Testis (tissue), 2 donors: Measurements from ENCODE around the gene TFAP2A.

Source experiments
- POLR2A ChIP-seq: fragments of 450-650 bp; IDR thresholded peaks from one replicate; pipeline ENCODE4 v1.6.1; 2017; ENCODE audit warnings: antibody characterized with exemption, mild to moderate bottlenecking, moderate library complexity
- TF ChIP-seq, protein P1 (sequence below), 3 experiments: fragments of 450-650 bp in 2 of 3; fragments of 200-600 bp in 1 of 3; sonication (generic) in 1 of 3; IDR thresholded peaks; one replicate each; pipeline ENCODE4 v1.5.1; 2016 to 2019; ENCODE audit warnings: antibody characterized with exemption in 3 of 3, mild to moderate bottlenecking in 2 of 3, moderate library complexity in 1 of 3

DNA sequence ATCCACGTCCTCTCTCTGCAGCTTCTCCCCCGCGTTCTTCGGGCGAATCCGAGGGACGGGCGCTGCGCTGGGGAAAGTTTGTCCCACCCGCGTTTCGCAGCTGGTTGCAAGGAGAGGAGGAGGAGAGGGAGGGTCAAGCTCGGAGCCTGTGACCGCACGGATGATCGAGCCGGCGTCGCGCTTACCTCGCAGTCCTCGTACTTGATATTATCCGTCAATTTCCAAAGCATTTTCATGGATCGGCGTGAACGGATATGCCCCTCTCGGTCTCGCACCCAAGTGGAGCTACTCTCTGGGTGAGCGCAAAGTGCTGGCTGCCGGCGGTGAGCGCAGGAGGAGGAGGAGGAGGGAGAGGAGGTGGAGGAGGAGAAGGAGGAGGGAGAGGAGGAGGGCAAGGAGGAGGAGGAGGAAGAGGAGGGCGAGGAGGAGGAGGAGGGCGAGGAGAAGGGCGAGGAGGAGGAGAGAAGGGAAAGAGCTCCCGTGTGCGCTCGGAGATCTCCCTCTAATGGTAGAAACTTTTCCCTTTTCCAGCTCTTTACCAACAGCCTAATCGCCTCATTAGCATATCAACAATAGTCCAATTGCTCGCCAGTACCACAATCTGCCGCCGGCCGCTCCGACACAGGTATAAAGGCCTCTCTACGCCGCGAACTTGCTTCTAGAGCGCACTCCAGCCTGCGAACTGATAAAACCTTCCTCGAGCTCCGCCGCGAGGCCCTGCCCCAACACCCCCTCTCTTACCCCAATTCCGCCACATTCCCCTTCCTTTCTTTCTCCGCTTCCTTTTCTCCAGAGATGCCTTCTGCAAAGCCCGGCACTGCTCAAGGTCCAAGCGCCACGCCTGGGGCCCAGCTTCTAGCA is at the start of gene TFAP2A:
- no peak for TF ChIP-seq POLR2A
- TF ChIP-seq, protein P1, sequence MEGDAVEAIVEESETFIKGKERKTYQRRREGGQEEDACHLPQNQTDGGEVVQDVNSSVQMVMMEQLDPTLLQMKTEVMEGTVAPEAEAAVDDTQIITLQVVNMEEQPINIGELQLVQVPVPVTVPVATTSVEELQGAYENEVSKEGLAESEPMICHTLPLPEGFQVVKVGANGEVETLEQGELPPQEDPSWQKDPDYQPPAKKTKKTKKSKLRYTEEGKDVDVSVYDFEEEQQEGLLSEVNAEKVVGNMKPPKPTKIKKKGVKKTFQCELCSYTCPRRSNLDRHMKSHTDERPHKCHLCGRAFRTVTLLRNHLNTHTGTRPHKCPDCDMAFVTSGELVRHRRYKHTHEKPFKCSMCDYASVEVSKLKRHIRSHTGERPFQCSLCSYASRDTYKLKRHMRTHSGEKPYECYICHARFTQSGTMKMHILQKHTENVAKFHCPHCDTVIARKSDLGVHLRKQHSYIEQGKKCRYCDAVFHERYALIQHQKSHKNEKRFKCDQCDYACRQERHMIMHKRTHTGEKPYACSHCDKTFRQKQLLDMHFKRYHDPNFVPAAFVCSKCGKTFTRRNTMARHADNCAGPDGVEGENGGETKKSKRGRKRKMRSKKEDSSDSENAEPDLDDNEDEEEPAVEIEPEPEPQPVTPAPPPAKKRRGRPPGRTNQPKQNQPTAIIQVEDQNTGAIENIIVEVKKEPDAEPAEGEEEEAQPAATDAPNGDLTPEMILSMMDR (IDR thresholded peaks at IDR 0.05): no peak
